Measurements from ENCODE around the gene SEPTIN6.
"Not testable (repeated sequence)": the region's sequence is repeated elsewhere in the genome, so short reads cannot be mapped to it uniquely, and the experiment has no call there.

The SEPTIN6 gene

GRCh38 chrX:119690921-119691716 is 1.8 kb downstream of the SEPTIN6 start:
- DNase-seq (ENCODE audit: low read depth in 2 of 2): no peak

GRCh38 chrX:119688911-119689321 is 4.1 kb downstream of the SEPTIN6 start:
- no peak for DNase-seq (ENCODE audit: low read depth in 2 of 2)

- no peak for DNase-seq (ENCODE audit: low read depth in 2 of 2)
Observed at GRCh38 chrX:119687661-119688413, 5.1 kb downstream of the SEPTIN6 start.

GRCh38 chrX:119686087-119686691 is 6.8 kb downstream of the SEPTIN6 start:
- DNase-seq (ENCODE audit: low read depth in 2 of 2): no peak

GRCh38 chrX:119685225-119686066 is 7.5 kb downstream of the SEPTIN6 start:
- DNase-seq (ENCODE audit: low read depth in 2 of 2): no peak

- DNase-seq (ENCODE audit: low read depth in 2 of 2): no peak
Observed at GRCh38 chrX:119684916-119685224, 8.1 kb downstream of the SEPTIN6 start.

- not testable (repeated sequence) for DNase-seq (ENCODE audit: low read depth in 2 of 2)
Observed at GRCh38 chrX:119684312-119684711, 8.7 kb downstream of the SEPTIN6 start.

GRCh38 chrX:119682019-119682989 is 10.7 kb downstream of the SEPTIN6 start:
- DNase-seq (ENCODE audit: low read depth in 2 of 2): no peak

- DNase-seq (ENCODE audit: low read depth in 2 of 2): no peak
Observed at GRCh38 chrX:119677654-119677981, 15.3 kb downstream of the SEPTIN6 start.

- DNase-seq (ENCODE audit: low read depth in 2 of 2): no peak
Observed at GRCh38 chrX:119676949-119677653, 15.9 kb downstream of the SEPTIN6 start.

GRCh38 chrX:119673336-119673735 is 19.6 kb downstream of the SEPTIN6 start:
- DNase-seq (ENCODE audit: low read depth in 2 of 2): no peak

GRCh38 chrX:119672426-119672825 is 20.5 kb downstream of the SEPTIN6 start:
- DNase-seq (ENCODE audit: low read depth in 2 of 2): no peak

GRCh38 chrX:119669424-119670037 is 23.4 kb downstream of the SEPTIN6 start:
- DNase-seq (ENCODE audit: low read depth in 2 of 2): no peak

- DNase-seq (ENCODE audit: low read depth in 2 of 2): no peak
Observed at GRCh38 chrX:119667111-119667878, 25.7 kb downstream of the SEPTIN6 start.

GRCh38 chrX:119664877-119665276 is 28.1 kb downstream of the SEPTIN6 start:
- DNase-seq (ENCODE audit: low read depth in 2 of 2): not testable (repeated sequence)

- DNase-seq (ENCODE audit: low read depth in 2 of 2): no peak
Observed at GRCh38 chrX:119661486-119661885, 31.5 kb downstream of the SEPTIN6 start.

- DNase-seq (ENCODE audit: low read depth in 2 of 2): no peak
Observed at GRCh38 chrX:119659522-119659921, 33.4 kb downstream of the SEPTIN6 start.

GRCh38 chrX:119655125-119655524 is 37.8 kb downstream of the SEPTIN6 start:
- DNase-seq (ENCODE audit: low read depth in 2 of 2): peak in 1 of 2 donors; percentile 14

- DNase-seq (ENCODE audit: low read depth in 2 of 2): no peak
Observed at GRCh38 chrX:119654112-119654531, 38.8 kb downstream of the SEPTIN6 start.
